LNCaP clone FGC (cell line): ENCODE results near the gene PTPRC.

Experiments
- DNase-seq: peaks from one replicate; pipeline ENCODE4 v3.0.0-alpha.2; 2011; ENCODE audit warnings: low read depth
- H3K4me3 ChIP-seq: 2 replicates; pipeline ENCODE4 v1.5.1; 2011; ENCODE audit warnings: mild to moderate bottlenecking, low read depth, low read length, control low read depth
- CTCF ChIP-seq: IDR thresholded peaks from 2 replicates; pipeline ENCODE4 v1.5.1; 2012; ENCODE audit warnings: mild to moderate bottlenecking; ENCODE audit not compliant: control insufficient read depth, insufficient read depth; ENCODE audit errors: extremely low read depth

The PTPRC gene

GRCh38 chr1:198651650-198652400 lies 13.0 kb downstream of the PTPRC start:
- DNase-seq, result no peak
- no peak for TF ChIP-seq CTCF
- no peak overlapping the region for H3K4me3 ChIP-seq

DNA sequence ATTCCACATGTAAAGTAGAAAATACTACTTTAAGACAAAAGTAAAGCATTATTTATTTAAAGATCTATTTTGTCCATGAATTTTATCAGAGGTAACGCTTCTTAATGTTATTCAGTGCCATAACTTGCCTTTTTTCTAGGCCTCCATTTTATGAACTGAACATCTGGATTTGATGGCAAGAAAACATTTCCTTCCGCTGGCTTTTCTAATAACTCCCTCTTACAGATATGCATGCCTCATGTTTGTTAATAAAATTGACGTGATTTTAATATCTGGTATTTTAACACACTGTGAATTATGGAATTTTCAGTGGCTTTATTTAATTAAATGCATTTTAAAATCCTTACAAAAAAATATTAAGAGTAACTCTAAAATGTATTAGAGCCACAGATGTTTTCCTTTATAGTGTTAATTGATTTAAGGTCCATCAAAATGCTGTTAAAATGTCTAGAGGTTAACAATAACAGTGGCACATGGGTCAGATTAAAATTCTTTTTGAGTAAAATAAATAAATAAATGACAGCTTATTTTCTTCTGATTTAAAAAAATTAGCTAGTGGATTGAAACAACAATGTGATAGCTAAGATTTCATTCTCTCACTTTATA lies 15.1 kb downstream of the PTPRC start:
- no peak for TF ChIP-seq CTCF
- DNase-seq, result no peak
- H3K4me3 ChIP-seq, result no peak overlapping the region

DNA sequence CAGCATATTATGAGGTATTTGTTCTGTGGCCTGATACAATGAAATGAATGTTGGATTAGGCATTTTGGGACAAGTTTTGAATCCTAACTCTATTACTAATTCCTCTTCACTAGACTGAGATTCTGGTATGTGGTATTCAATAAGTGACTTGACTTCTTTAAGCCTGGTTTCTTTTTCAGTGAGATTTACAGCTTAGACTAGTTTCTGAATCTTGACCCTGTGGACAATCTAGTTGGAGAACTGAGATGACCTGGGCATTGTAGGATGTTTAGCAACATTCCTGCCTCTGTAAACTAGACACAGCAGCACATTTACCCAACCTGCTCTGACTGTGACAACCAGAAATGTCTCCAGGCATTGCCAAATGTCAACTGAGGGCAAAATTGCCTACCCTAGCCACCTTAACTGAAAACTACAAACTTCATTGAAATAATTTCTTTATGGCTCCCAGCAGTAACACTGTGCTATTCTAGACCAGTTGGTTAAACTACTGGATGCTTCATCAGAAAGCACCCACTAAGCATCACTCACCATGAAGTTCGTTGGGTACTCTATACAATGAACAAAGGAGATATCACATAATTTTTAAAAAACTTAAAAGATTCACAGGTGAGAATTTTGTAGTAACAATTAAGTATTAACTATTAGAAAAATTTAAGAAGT lies 16.8 kb downstream of the PTPRC start:
- H3K4me3 ChIP-seq, result no peak overlapping the region
- DNase-seq, result no peak
- no peak for TF ChIP-seq CTCF

- H3K4me3 ChIP-seq, result no peak overlapping the region
- peak; percentile 97 for DNase-seq
- TF ChIP-seq CTCF, result no peak
These were observed 17.7 kb downstream of the PTPRC start for GRCh38 chr1:198656500-198656932.

DNA sequence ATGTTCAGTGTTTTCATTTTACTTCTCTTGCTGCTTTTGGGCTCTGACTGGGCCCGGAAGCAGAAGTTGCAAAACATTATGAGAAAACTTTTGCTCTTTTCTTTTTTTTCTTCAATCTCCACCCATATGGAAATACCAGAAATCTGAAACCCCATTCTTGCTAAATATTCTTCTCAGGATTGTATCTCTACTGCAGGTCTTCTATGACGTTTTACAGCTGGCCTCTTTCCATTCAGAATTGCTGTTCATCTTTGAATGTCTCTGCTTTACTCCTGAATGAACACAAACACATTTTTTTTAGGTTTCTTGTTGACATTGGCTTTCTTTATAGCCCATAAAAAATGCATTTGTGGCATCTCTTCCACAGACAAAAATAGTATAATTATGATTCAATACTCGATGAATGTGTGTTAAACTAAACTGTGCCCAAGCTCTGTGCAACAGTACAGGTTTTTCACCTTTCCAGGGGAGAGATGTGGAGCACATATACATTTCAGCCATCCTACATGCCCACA lies 18.8 kb downstream of the PTPRC start:
- peak; percentile 72 for DNase-seq
- no peak for TF ChIP-seq CTCF
- no peak overlapping the region for H3K4me3 ChIP-seq

GRCh38 chr1:198660341-198661261 lies 21.8 kb downstream of the PTPRC start:
- TF ChIP-seq CTCF, result no peak
- no peak overlapping the region for H3K4me3 ChIP-seq
- no peak for DNase-seq
